Keratinocyte (primary cell): ENCODE measurements around the gene DNAJC13. TPM values are rescaled to one million over a fixed set of nuclear protein-coding genes. Genes with fewer than 3 reads are reported as not detected.

ENCODE experiments used
- DNase-seq: peaks from one replicate; pipeline ENCODE4 v3.0.0-alpha.2; 2011; ENCODE audit warnings: low read depth, missing footprints, low spot score
- FAIRE-seq: peaks from 2 replicates; lab custom pipeline; 2011; peaks lifted over from hg19 to GRCh38; lab: Jason Lieb, UNC
- H2AFZ ChIP-seq: 2 replicates; pipeline ENCODE4 v1.6.0; 2012; ENCODE audit warnings: low read length, control low read depth, inconsistent platforms; ENCODE audit not compliant: control insufficient read depth
- H3K27ac ChIP-seq: 2 replicates; pipeline ENCODE4 v1.5.1; 2011; ENCODE audit warnings: low read length; ENCODE audit not compliant: control insufficient read depth, insufficient read depth
- H3K27me3 ChIP-seq: 3 replicates; pipeline ENCODE4 v1.6.0; 2011; ENCODE audit warnings: low read length; ENCODE audit not compliant: control insufficient read depth, insufficient read depth; ENCODE audit errors: extremely low read depth
- H3K36me3 ChIP-seq, 2 experiments: 2 replicates in 1 of 2; 3 replicates in 1 of 2; pipeline ENCODE4 v1.5.1; 2011; ENCODE audit warnings: low read length in 2 of 2, mild to moderate bottlenecking in 1 of 2; ENCODE audit not compliant: control insufficient read depth in 2 of 2, insufficient read depth in 2 of 2; ENCODE audit errors: extremely low read depth in 1 of 2
- H3K4me1 ChIP-seq: 3 replicates; pipeline ENCODE4 v1.5.1; 2011; ENCODE audit warnings: low read length; ENCODE audit not compliant: control insufficient read depth, insufficient read depth; ENCODE audit errors: extremely low read depth
- H3K4me2 ChIP-seq: 3 replicates; pipeline ENCODE4 v1.6.0; 2011; ENCODE audit warnings: low read depth, low read length; ENCODE audit not compliant: control insufficient read depth, insufficient read depth; ENCODE audit errors: extremely low read depth
- H3K4me3 ChIP-seq, 3 experiments: fragments of 200-600 bp in 1 of 3; sonication (generic) in 1 of 3; 2 replicates in 2 of 3; 3 replicates in 1 of 3; pipeline ENCODE4 v1.5.1; 2011 to 2016; ENCODE audit warnings: low read length in 3 of 3, mild to moderate bottlenecking in 3 of 3, control low read depth in 2 of 3, inconsistent platforms in 1 of 3, low read depth in 1 of 3, mixed read lengths in 1 of 3, mixed run types in 1 of 3, moderate library complexity in 1 of 3; ENCODE audit not compliant: control insufficient read depth in 2 of 3, insufficient read depth in 2 of 3; ENCODE audit errors: extremely low read depth in 1 of 3
- H3K79me2 ChIP-seq: 2 replicates; pipeline ENCODE4 v1.6.0; 2012; ENCODE audit warnings: low read length; ENCODE audit not compliant: control insufficient read depth, insufficient read depth
- H3K9ac ChIP-seq: 3 replicates; pipeline ENCODE4 v1.6.0; 2011; ENCODE audit warnings: low read length; ENCODE audit not compliant: control insufficient read depth, insufficient read depth; ENCODE audit errors: extremely low read depth
- H3K9me1 ChIP-seq: 3 replicates; pipeline ENCODE4 v1.6.0; 2011; ENCODE audit warnings: low read length; ENCODE audit not compliant: control insufficient read depth, insufficient read depth; ENCODE audit errors: extremely low read depth
- H3K9me3 ChIP-seq: 2 replicates; pipeline ENCODE4 v1.5.1; 2012; ENCODE audit warnings: low read depth, low read length; ENCODE audit not compliant: control insufficient read depth
- H4K20me1 ChIP-seq: 3 replicates; pipeline ENCODE4 v1.6.0; 2011; ENCODE audit warnings: low read length; ENCODE audit not compliant: control insufficient read depth, insufficient read depth; ENCODE audit errors: extremely low read depth
- CTCF ChIP-seq, 3 experiments: IDR thresholded peaks in 1 of 3; conservative IDR thresholded peaks in 1 of 3; optimal IDR thresholded peaks in 1 of 3; 2 replicates in 2 of 3; 3 replicates in 1 of 3; pipeline versions ENCODE3 to v1.5.1; 2011; ENCODE audit warnings: low read length in 3 of 3, mild to moderate bottlenecking in 3 of 3, moderate library complexity in 2 of 3, control low read depth in 1 of 3, inconsistent platforms in 1 of 3; ENCODE audit not compliant: insufficient read depth in 2 of 3; ENCODE audit errors: extremely low read depth in 1 of 3
- EZH2 ChIP-seq: IDR thresholded peaks from one replicate; pipeline ENCODE4 v1.6.1; 2012; ENCODE audit warnings: inconsistent platforms, mild to moderate bottlenecking, low read length, moderate library complexity
- dilution Hi-C: fragments of 300-500 bp; cut with MboI; formaldehyde crosslinking; loops from one replicate; pipeline ENCODE4 v1.7.0; 2020; ENCODE audit warnings: low sequenced_read_pairs; ENCODE audit not compliant: extremely low pct_ligation_motif_present
- polyA plus RNA-seq, 5 experiments: library from polyadenylated mRNA; depleted of rRNA in 3 of 5; stranded (reverse) in 3 of 5; stranded (forward) in 1 of 5; unstranded in 1 of 5; fragments of >200 nt; gene quantifications; 1 replicate in 1 of 5; 2 replicates in 3 of 5; 3 replicates in 1 of 5; pipeline versions ENCODE4 v1.2.1 to v1.2.3, GENCODE V29; 2011 to 2012; ENCODE audit warnings: missing spikeins in 2 of 5, low read depth in 1 of 5, low replicate concordance in 1 of 5

Gene DNAJC13
- polyA plus RNA-seq, 1 donor (not counting 4 experiments of a cell fraction or from before 2014, with no cell fraction given): 24.3 TPM

DNA sequence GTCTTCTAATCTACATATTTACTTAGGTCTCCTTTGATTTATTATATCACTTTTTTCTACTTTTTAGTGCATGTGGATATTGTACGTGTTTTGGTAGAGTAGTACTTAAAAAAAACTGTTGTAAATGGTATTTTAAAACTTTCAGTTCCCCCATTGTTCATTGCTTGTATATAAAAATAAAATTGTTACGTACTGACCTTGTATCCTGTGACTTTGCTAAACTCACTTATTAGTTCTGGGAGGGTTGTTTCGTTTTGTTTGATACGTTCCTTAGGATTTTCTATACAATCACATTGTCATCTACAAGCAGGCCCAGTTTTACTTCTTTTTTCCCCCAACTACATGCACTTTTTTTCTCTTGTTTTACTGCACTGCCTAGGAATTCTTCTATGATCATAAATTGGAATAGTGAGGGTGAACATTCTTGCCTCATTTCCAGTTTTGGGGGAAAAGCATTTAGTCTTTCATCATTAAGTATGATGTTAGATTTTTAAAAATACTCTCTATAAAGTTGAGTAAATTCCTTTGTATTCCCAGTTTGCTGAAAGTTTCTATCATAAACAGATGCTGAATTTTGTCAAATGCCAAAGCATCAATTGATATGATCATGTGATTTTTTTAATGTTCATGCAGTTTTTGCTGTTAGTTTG lies 146.2 kb downstream of the DNAJC13 start:
- Histone ChIP-seq H3K9me1 (no peaks in the 10 kb centered on the region), H2AFZ (no peak overlapping the region), H3K9me3 (no peaks in the 10 kb centered on the region), H3K9ac (no peak overlapping the region), H3K4me3 (no peak overlapping the region), H3K27me3 (no peaks in the 10 kb centered on the region), H4K20me1 (no peaks in the 10 kb centered on the region), H3K36me3 (no peaks in the 10 kb centered on the region), H3K4me2 (no peak overlapping the region), H3K27ac (no peak overlapping the region), H3K4me1 (no peaks in the 10 kb centered on the region), H3K79me2 (no peaks in the 10 kb centered on the region)
- dilution Hi-C loops: no loop called here
- TF ChIP-seq EZH2: no peak
- TF ChIP-seq CTCF (optimal IDR thresholded peaks at IDR 0.05 in 1 of 3, IDR thresholded peaks at IDR 0.05 in 1 of 3, conservative IDR thresholded peaks at IDR 0.05 in 1 of 3; ENCODE audit: extremely low read depth in 1 of 3, insufficient read depth in 2 of 3, low read length in 3 of 3): no peak
- DNase-seq: no peak
- FAIRE-seq: no peak

DNA sequence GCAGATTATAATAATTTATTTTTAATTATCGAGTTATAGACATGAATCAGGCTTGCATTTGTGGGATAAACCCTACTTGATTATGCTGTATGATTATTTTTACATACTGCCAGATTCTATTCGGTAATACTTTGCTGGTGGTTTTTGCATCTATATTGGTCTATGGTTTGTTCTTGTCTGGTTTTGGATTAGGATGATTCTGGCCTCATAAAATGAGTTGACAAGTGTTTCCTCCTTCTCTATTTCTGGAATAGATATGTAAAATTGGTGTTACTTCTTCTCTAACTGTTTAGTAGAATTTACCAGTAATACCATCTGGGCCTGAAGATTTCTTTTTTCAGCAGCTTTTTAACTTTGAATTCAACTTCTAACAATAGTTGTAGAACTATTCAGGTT lies 146.8 kb downstream of the DNAJC13 start:
- Histone ChIP-seq H3K36me3 (no peaks in the 10 kb centered on the region), H3K79me2 (no peaks in the 10 kb centered on the region), H3K27ac (no peak overlapping the region), H2AFZ (no peak overlapping the region), H3K9me3 (no peaks in the 10 kb centered on the region), H3K9ac (no peak overlapping the region), H3K27me3 (no peaks in the 10 kb centered on the region), H3K4me2 (no peak overlapping the region), H3K4me3 (no peak overlapping the region), H4K20me1 (no peaks in the 10 kb centered on the region), H3K4me1 (no peaks in the 10 kb centered on the region), H3K9me1 (no peaks in the 10 kb centered on the region)
- dilution Hi-C loops: no loop called here
- DNase-seq: no peak
- TF ChIP-seq CTCF (optimal IDR thresholded peaks at IDR 0.05 in 1 of 3, IDR thresholded peaks at IDR 0.05 in 1 of 3, conservative IDR thresholded peaks at IDR 0.05 in 1 of 3; ENCODE audit: extremely low read depth in 1 of 3, insufficient read depth in 2 of 3, low read length in 3 of 3): no peak
- TF ChIP-seq EZH2: no peak
- FAIRE-seq: no peak
